Stimulated activated memory B cell treated with anti-CD40 and anti-IgM and Interleukin-4, amounts not matched to agents 10 μg/mL and 1 μg/mL and 100 μg/mL, for 72 hours (primary cell): ENCODE results near the gene ATP5F1E.

Source experiments
- ATAC-seq: fragments of 150-1000 bp; cut with Tn5 transposase; 2 replicates; pipeline ENCODE4 v1.10.0; 2021
- H3K27ac Mint-ChIP-seq: one replicate; pipeline ENCODE4 v1.8.0; 2022; ENCODE audit warnings: mild to moderate bottlenecking, mixed read lengths
- H3K27me3 Mint-ChIP-seq: one replicate; pipeline ENCODE4 v1.8.0; 2022; ENCODE audit warnings: mixed read lengths
- H3K36me3 Mint-ChIP-seq: one replicate; pipeline ENCODE4 v1.8.0; 2022; ENCODE audit warnings: mixed read lengths
- H3K4me1 Mint-ChIP-seq: one replicate; pipeline ENCODE4 v1.8.0; 2022; ENCODE audit warnings: mixed read lengths
- H3K4me3 Mint-ChIP-seq: one replicate; pipeline ENCODE4 v1.8.0; 2022; ENCODE audit warnings: mild to moderate bottlenecking, moderate library complexity, mixed read lengths
- H3K9me3 Mint-ChIP-seq: one replicate; pipeline ENCODE4 v1.8.0; 2022; ENCODE audit warnings: mixed read lengths

The ATP5F1E gene

DNA sequence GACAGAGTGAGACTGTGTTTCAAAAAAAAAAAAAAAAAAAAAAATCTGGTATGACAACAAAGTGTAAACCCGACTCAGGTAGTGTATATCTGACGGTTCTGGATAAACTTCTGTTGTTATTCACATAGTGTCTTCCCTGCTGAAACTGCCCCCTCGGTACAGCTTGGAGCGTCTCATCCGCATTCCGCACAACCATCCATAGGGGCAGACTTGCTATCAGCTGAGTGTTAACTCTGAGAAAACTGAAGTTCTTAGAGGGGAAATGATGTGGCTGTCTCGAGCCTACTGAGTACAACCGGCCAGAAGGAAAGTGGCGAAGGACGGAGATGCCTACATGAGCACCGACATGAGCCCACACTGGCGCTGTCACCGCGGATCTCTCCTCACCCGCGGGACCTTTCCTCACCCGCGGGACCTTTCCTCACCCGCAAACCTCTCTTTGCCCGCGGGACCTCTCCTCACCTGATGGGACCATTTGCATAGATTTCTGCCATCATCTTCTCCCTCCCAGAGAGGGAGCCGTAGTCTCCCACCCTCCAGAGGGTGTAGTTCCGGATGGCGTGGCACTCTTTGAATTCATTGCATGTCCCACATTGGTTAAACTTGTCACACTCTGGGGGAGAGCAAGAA lies 34.9 kb downstream of the ATP5F1E start:
- peaks cover 69% of the 10 kb centered on the region for H3K4me1 Mint-ChIP-seq
- H3K27ac Mint-ChIP-seq: peak overlapping the region; percentile 37
- no peaks in the 10 kb centered on the region for H3K27me3 Mint-ChIP-seq
- peaks cover 88% of the 10 kb centered on the region for H3K36me3 Mint-ChIP-seq
- H3K9me3 Mint-ChIP-seq: no peaks in the 10 kb centered on the region
- ATAC-seq: no peak
- H3K4me3 Mint-ChIP-seq: no peak overlapping the region

GRCh38 chr20:58996226-58996611 lies 35.9 kb downstream of the ATP5F1E start:
- Mint-ChIP-seq H3K9me3 (no peaks in the 10 kb centered on the region), H3K27me3 (no peaks in the 10 kb centered on the region), H3K4me3 (no peak overlapping the region), H3K4me1 (peaks cover 59% of the 10 kb centered on the region), H3K27ac (peak overlapping the region; percentile 36), H3K36me3 (peaks cover 85% of the 10 kb centered on the region)
- no peak for ATAC-seq

DNA sequence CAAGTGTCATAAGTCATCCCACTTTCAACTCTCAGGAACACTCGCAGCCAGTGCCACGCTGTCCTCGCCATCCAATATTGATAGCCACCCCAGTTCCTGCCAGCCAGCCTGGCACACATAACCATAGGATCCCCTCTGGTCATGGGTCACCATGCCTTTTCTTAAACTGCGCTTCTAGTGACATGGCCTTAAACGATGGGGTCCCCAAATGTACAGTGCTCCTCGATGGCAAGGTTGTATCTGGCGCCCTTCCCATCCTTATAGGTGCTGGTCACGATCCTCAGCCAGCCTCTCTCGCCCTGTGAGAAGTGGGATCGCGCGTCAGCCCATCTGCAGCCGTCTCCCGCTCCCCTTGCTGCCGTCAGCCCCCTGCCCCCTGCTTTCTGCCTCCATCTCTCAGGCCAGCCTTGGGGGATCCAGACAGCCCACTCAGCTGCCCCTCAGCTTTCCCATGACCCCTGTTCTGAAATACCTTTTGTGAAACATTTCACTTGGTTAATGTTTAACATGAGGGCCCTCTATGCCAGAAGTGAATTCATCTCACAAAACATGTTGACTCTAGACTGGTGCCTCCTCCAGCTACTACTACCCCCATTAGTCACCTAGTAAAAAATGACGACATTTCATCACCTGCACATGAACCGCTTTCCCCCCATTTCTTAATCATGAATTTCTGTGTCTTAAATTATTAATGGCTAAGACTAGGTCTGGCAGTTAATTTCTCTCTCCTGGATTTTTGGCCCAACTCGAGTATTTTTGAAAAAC lies 36.5 kb downstream of the ATP5F1E start:
- H3K4me1 Mint-ChIP-seq: peaks cover 57% of the 10 kb centered on the region

GRCh38 chr20:58994390-58995159 lies 37.6 kb downstream of the ATP5F1E start:
- peaks cover 53% of the 10 kb centered on the region for H3K4me1 Mint-ChIP-seq
- H3K27me3 Mint-ChIP-seq: no peaks in the 10 kb centered on the region
- ATAC-seq: no peak
- H3K36me3 Mint-ChIP-seq: peaks cover 91% of the 10 kb centered on the region
- H3K27ac Mint-ChIP-seq: peak overlapping the region; percentile 36
- no peaks in the 10 kb centered on the region for H3K9me3 Mint-ChIP-seq
- no peak overlapping the region for H3K4me3 Mint-ChIP-seq

More for the DNA sequence above, 36.5 kb downstream of the ATP5F1E start:
- ATAC-seq: no peak
- Mint-ChIP-seq H3K4me3 (peak overlapping the region; percentile 20), H3K9me3 (no peaks in the 10 kb centered on the region), H3K27ac (peak overlapping the region; percentile 36), H3K36me3 (peaks cover 88% of the 10 kb centered on the region), H3K27me3 (no peaks in the 10 kb centered on the region)

DNA sequence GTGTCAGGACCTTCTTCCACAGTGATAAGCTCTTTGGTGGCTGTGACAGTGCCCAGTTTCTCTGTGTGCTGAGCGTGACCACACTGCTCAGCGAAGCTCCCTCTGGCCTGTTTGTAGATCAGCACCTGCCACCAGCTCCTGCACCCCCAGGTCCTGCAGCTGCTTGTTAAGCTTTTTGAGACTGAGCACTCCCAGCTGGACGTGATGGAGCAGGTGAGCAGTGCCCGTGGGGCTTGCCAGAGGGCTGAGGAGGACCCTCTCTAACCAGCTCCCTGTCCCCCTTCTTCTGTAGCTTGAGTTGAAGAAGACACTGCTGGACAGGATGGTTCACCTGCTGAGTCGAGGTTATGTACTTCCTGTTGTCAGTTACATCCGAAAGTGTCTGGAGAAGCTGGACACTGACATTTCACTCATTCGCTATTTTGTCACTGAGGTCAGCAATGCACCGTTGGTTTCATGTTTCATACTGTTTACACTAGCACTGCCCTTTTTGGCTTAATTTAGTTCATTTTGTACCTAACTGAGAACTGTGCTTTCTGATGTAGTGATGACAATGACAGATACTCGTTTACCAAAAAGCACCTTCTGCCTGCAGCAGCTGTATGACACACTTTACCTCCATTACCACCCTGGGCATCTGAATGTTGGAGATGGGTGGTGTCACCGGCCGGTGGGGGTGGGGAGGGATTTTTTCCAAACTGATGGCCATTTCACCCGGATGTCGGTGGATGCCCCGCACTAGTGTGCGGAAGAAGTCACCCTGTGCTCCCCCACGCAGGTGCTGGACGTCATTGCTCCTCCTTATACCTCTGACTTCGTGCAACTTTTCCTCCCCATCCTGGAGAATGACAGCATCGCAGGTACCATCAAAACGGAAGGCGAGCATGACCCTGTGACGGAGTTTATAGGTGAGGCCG lies 38.5 kb downstream of the ATP5F1E start:
- H3K36me3 Mint-ChIP-seq: peaks cover 91% of the 10 kb centered on the region
- H3K4me1 Mint-ChIP-seq: peaks cover 49% of the 10 kb centered on the region
- no peaks in the 10 kb centered on the region for H3K27me3 Mint-ChIP-seq
- H3K4me3 Mint-ChIP-seq: no peak overlapping the region
- peak overlapping the region; percentile 36 for H3K27ac Mint-ChIP-seq
- H3K9me3 Mint-ChIP-seq: no peaks in the 10 kb centered on the region
- peak; percentile 60 for ATAC-seq

DNA sequence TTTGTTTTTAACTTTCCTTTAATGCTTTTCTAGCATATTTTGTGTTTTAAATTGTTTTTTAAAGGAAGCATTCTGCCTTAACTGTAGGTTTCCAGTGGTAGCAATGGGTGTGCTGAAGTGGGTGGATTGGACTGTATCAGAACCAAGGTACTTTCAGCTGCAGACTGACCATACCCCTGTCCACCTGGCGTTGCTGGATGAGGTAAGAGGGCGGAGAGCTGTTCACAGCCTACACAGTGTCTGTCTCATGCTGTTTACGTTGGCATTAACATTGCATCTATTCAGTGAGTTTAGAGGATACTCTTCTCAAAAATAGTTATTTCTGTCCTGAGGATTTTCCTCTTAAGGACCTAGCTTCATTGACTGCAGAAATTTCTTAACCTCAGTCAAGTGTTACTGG lies 39.2 kb downstream of the ATP5F1E start:
- no peaks in the 10 kb centered on the region for H3K9me3 Mint-ChIP-seq
- H3K4me1 Mint-ChIP-seq: peaks cover 51% of the 10 kb centered on the region
- no peaks in the 10 kb centered on the region for H3K27me3 Mint-ChIP-seq
- peak; percentile 17 for ATAC-seq
- H3K4me3 Mint-ChIP-seq: no peak overlapping the region
- peaks cover 90% of the 10 kb centered on the region for H3K36me3 Mint-ChIP-seq
- peak overlapping the region; percentile 36 for H3K27ac Mint-ChIP-seq

DNA sequence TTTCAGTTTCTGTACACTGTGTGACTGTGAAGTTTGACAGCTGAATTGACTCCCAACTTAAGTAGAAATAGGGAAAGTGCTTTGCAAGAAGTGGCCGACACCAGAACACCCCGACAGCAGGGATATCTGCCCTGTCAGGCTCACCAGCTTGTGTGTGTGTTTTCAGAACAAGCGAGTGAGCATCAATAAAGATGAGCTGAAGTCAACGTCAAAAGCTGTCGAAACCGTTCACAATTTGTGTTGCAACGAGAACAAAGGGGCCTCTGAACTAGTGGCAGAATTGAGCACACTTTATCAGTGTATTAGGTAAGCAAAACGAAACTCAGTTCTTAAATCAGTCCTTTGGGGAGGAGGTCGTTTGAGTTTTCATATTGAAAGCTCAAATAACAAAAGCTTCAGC lies 40.4 kb downstream of the ATP5F1E start:
- peaks cover 51% of the 10 kb centered on the region for H3K4me1 Mint-ChIP-seq
- no peaks in the 10 kb centered on the region for H3K9me3 Mint-ChIP-seq
- no peak overlapping the region for H3K27ac Mint-ChIP-seq
- H3K36me3 Mint-ChIP-seq: peaks cover 91% of the 10 kb centered on the region
- no peaks in the 10 kb centered on the region for H3K27me3 Mint-ChIP-seq
- ATAC-seq: no peak
- H3K4me3 Mint-ChIP-seq: no peak overlapping the region

DNA sequence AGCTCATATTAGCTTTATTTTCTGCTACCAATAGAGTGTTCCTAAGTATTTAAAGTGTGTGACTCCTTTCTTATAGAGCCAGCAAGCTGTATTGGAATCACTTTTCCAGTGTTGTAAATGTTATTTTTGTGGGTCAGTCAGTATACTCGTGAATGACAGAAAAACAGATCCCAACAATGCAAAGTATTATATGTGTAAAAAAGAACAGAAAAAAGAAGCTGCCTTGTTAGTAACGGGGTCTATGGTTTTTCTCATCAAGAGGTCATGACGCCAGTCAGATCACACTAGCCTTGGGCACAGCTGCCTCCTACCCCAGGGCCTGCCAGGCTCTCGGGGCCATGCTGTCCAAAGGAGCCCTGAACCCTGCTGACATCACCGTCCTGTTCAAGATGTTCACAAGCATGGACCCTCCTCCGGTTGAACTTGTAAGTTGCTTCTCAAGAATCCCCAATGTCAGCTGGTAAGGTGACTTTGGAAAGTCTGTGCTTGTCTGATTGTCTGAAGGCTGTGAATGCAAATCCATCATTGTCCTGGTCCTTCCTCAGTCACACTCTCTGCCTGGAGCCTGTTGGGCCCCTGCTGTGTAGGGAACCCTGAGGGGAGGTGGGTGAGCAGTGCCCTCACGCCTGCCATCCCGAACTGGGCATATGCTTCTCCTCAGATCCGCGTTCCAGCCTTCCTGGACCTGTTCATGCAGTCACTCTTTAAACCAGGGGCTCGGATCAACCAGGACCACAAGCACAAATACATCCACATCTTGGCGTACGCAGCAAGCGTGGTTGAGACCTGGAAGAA lies 41.3 kb downstream of the ATP5F1E start:
- no peak for ATAC-seq
- Mint-ChIP-seq H3K9me3 (no peaks in the 10 kb centered on the region), H3K4me3 (no peak overlapping the region), H3K27ac (no peak overlapping the region), H3K27me3 (no peaks in the 10 kb centered on the region), H3K4me1 (peaks cover 49% of the 10 kb centered on the region), H3K36me3 (peaks cover 90% of the 10 kb centered on the region)

- H3K9me3 Mint-ChIP-seq: no peaks in the 10 kb centered on the region
- H3K4me3 Mint-ChIP-seq: no peak overlapping the region
- no peaks in the 10 kb centered on the region for H3K27me3 Mint-ChIP-seq
- H3K4me1 Mint-ChIP-seq: peaks cover 49% of the 10 kb centered on the region
- H3K36me3 Mint-ChIP-seq: peaks cover 81% of the 10 kb centered on the region
- no peak overlapping the region for H3K27ac Mint-ChIP-seq
- no peak for ATAC-seq
Measured at GRCh38 chr20:58989196-58989595, 42.9 kb downstream of the ATP5F1E start.

DNA sequence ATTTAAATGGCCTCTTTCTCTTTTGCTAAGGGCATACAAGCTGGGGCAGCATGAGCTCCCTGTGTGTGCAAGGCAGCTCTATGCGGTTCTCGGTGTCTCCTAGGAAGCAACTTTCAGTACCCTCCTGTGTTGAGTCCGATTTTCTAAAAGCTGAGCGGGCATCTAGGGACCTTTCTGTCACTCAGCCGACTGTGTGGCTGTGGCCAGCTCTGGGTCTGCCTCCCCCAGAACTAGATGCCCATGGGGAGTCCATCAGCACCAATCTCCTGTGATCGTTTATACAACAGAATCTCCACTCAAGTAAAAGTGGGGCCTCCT lies 43.6 kb downstream of the ATP5F1E start:
- peaks cover 78% of the 10 kb centered on the region for H3K36me3 Mint-ChIP-seq

DNA sequence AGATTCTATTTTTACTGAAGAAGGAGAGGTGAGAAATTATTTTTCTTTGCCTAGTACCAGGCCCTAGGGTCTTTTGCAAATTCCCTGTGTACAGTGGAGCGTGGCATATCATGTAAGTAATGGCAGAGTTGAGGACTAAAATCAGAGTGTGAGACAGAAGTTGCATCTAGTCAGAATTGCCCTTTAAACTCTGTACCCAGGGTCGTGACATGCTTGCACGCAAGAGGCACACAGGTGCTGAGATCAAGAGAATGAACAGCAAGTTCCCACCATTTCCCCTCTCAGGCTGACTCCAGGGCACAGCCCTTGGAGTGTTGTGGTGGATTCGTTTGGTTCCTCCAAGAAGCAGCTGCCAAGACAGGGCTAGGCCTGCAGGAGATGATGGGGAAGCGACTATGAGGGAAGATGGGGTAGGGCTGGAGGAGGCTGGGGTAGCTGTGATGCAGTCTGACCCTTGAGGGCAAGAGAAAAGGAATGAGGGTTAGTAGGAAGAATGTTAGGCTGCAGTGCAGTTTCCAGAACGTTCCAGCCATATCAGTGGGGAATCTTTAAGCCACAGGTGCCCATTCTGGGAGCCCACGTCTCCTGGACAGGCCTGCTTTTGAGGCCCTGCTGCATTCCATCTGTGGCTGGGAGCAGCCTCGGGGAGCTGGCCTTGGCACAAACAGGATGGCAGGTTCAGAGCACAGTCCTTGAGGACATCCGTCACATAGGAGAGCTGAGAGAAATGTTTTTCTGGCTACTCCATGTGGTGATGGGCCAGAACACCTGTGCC lies 44.2 kb downstream of the ATP5F1E start:
- peaks cover 74% of the 10 kb centered on the region for H3K36me3 Mint-ChIP-seq
- ATAC-seq: no peak
- no peaks in the 10 kb centered on the region for H3K9me3 Mint-ChIP-seq
- no peak overlapping the region for H3K4me3 Mint-ChIP-seq
- H3K4me1 Mint-ChIP-seq: peaks cover 46% of the 10 kb centered on the region
- H3K27me3 Mint-ChIP-seq: no peaks in the 10 kb centered on the region
- H3K27ac Mint-ChIP-seq: no peak overlapping the region

More for the DNA sequence above, 43.6 kb downstream of the ATP5F1E start:
- Mint-ChIP-seq H3K27me3 (no peaks in the 10 kb centered on the region), H3K27ac (no peak overlapping the region), H3K9me3 (no peaks in the 10 kb centered on the region), H3K4me1 (peaks cover 49% of the 10 kb centered on the region), H3K4me3 (no peak overlapping the region)
- no peak for ATAC-seq

GRCh38 chr20:58986968-58987517 lies 45.1 kb downstream of the ATP5F1E start:
- Mint-ChIP-seq H3K9me3 (no peaks in the 10 kb centered on the region), H3K36me3 (peaks cover 66% of the 10 kb centered on the region), H3K4me3 (no peak overlapping the region), H3K27me3 (no peaks in the 10 kb centered on the region), H3K27ac (peak overlapping the region; percentile 46), H3K4me1 (peaks cover 49% of the 10 kb centered on the region)
- ATAC-seq: no peak

- Mint-ChIP-seq H3K36me3 (peaks cover 61% of the 10 kb centered on the region), H3K27ac (peak overlapping the region; percentile 46), H3K9me3 (no peaks in the 10 kb centered on the region), H3K4me3 (no peak overlapping the region), H3K4me1 (peaks cover 50% of the 10 kb centered on the region), H3K27me3 (no peaks in the 10 kb centered on the region)
- ATAC-seq: no peak
Measured at GRCh38 chr20:58986286-58986967, 45.7 kb downstream of the ATP5F1E start.
